NCI-H1930 (cell line): Measurements from ENCODE around the gene SUGT1.
A peak's percentile ranks its signal among the peaks of the same experiment; 100 is the strongest.
"Not testable (repeated sequence)": the region's sequence is repeated elsewhere in the genome, so short reads cannot be mapped to it uniquely, and the experiment has no call there.

Experiments
- DNase-seq, 2 experiments: peaks; one replicate each; lab custom pipeline; 2025; lab: John Stamatoyannopoulos, UW

SUGT1 gene

GRCh38 chr13:52652196-52652979 lies at the start of gene SUGT1:
TSS of gene SUGT1 (plus strand) at chr13:52652836. CDS start at chr13:52652921, 85 bp downstream.
- peak; percentile 96 to 97 for DNase-seq

GRCh38 chr13:52603316-52603715 lies 49.3 kb upstream of the SUGT1 start:
- DNase-seq = not testable (repeated sequence)

DNA sequence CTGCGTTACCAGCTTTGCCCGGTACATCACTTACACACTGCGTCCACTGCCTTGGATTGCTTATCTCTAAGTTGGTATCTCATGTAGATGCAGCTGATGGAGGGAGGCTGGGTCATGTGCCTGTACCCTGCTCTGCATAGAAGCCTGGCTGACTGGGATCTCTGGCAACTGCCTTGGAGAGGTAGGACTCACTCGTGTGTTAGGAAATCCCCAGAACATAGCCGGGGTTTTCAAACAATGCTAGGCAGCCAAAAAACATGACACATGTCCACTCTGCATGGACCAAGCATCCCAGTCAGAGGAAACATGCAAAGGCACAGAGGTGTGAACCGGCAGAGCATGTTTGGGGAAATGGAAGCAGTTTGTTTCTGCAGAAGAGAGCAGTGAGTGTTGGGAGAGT lies 46.5 kb upstream of the SUGT1 start:
- DNase-seq = not testable (repeated sequence)

DNA sequence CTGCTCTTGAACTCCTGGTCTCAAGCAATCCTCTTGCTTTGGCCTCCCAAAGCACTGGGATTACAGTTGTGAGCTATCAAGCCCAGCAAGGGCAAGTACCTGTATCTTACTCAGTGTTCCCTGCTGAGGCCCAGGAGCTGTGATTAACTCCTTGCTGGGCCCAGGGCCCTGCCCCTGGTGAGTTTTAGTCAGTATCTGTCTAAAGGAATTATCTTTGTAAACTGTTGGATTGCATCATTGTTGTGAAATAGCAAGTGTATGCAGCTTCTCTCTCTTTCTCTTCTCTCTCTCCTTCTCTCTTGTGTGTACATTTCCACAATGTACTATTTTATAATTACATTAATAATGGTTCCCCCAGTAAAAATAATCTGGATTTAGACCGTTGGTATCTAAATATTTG lies 45.8 kb upstream of the SUGT1 start:
- not testable (repeated sequence) for DNase-seq

DNA sequence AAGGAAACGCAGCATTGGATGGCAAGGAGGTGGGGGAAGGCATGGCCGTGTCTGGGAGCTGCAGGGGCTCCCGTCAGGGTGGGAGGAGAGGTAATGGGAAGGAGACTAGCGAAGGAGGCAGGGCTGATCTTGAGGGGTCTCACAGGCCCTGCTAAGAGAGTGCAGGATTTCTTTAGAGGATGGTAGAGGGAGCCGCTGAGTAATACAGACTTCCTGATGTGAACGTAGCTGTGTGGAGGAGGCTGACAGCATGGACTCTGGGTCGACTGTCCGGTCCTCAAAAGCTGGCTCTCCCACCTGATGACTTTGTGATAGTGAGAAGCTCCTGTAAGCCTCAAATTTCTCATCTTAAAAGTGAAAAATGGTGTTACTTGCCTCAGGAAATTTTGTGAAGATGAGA lies 44.5 kb upstream of the SUGT1 start:
- DNase-seq = not testable (repeated sequence)

GRCh38 chr13:52609013-52609606 lies 43.5 kb upstream of the SUGT1 start:
- DNase-seq = peak in 1 of 2 experiments; percentile 28

GRCh38 chr13:52610158-52610557 lies 42.5 kb upstream of the SUGT1 start:
- not testable (repeated sequence) for DNase-seq

DNA sequence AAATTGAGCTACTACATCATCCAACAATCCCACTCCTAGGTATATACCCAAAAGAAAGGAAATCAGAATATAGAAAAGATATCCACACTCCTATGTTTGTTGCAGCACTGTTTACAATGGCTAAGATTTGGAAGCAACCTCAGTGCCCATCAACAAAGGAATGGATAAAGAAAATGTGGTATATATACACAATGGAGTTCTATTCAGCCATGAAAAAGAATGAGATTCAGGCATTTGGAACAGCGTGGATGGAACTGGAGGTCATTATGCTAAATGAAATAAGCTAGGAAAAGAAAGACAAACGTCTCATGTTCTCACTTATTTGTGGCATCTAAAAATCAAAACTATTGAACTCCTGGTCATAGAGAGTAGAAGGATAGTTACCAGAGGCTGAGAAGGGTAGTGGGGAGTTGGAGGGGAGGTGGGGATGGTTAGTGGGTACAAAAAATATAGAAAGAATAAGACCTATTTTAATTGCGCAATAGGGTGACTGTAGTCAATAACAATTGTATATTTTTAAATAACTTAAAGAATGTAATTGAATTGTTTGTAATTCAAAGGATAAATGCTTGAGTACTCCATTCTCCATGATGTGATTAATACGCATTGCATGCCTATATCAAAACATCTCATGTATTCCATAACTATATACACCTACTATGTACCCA lies 37.4 kb upstream of the SUGT1 start:
- no peak for DNase-seq

DNA sequence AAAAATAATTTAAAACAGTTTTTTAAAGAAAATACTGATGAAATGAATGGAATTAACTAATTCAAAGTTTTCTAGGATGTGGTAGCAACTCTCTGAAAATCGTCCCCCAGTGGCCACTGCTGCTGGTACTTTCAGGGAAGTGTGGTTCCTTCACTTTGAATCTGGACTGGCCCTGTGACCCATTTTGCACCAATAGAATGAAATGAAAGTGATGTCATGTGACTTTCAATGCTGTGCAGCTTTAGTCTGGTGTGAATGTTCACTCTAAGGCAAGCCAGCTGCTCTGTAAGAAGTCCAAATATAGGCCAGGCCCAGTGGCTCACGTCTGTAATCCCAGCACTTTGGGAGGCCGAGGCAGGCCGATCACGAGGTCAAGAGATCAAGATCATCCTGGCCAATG lies 36.8 kb upstream of the SUGT1 start:
- no peak for DNase-seq

- peak; percentile 86 to 87 for DNase-seq
Observed at GRCh38 chr13:52617070-52618060, 35.3 kb upstream of the SUGT1 start.

DNA sequence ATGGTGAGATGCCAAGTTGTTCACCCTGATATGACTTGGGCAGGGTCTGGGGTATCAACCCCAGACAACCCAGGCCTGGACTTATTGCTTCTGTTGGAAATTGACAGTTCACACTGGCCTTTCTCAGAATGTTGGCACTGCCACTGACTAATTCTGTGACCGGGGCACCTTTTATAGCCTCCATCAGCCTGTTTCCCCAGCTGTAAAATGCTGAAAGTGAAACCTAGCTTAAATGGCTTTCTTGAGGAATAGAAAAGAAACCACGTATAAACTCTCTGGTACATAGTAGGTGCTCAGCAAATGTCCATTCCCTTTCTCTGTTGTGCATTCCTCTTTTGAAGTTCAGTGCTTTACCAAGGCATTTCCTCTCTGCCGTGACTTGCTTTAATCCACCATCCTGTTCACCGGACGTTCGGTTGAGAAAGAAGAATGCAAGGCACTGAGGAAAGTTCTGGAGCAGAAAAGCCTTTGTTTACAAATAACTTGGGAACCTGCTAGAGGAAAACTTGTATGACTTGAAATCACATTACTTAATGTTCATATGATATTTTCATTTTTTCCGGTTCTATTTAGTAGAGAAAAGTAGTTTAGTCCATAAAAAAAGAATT lies 21.4 kb upstream of the SUGT1 start:
- not testable (repeated sequence) for DNase-seq

- DNase-seq = no peak
Observed at GRCh38 chr13:52638666-52639328, 13.8 kb upstream of the SUGT1 start.

- no peak for DNase-seq
Observed at GRCh38 chr13:52642131-52642530, 10.5 kb upstream of the SUGT1 start, which contains the start of gene HNRNPA1L2. TSS of gene HNRNPA1L2 (plus strand) at chr13:52642431. CDS start at chr13:52642493, 62 bp downstream.

- DNase-seq = no peak
Observed at GRCh38 chr13:52644108-52644507, 8.5 kb upstream of the SUGT1 start.

DNA sequence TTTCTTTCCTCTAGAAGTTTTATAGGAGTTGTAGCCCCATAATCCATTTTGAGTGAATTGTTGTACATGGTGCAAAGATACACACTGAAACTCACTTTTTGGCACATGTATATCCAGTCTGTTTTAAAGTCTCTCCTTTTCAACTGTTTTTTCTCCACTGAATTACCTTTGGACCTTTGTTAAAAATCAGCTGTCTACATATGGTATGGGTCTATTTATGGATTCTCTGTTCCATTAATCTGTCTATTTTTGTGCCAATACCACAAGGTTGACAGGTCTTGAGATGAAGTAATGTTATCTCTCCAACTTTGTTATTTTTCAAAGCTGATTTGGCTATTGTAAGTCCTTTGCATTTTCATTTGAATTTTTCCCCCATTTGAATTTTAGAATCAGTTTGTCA lies 5.7 kb upstream of the SUGT1 start:
- DNase-seq = no peak

- no peak for DNase-seq
Observed at GRCh38 chr13:52650731-52651130, 1.9 kb upstream of the SUGT1 start.

DNA sequence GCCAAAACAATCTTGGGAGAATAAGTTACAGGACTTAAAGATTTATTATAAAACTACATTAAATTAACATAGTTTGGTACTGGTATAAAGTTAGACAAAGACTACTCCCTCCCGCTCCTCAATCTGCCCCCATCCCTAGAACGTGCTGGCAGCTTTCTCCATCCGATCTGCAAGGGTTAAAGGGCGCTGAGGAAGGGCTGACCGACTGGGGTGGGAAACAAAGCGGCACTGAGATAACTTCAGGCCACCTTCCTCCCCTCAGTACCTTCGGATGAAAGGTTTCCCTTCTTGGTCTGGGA lies 790 bp upstream of the SUGT1 start:
- DNase-seq = peak in 1 of 2 experiments; percentile 65

DNA sequence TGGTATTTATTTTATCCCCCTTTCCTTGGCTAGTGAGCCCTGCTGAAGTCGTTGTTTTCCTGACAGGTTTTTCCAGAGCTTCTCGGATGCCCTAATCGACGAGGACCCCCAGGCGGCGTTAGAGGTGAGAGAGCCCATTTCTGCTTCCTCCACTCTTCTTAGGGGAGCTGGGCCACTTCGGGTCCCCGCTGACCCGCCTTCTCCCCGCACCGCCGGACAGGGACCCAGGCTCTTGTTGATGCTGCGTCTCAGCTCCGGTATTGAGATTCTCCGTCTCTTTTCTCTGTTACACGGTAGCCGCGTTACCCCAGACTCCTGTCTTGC lies 306 bp downstream of the SUGT1 start:
- DNase-seq = no peak

GRCh38 chr13:52659340-52659739 lies 6.7 kb downstream of the SUGT1 start:
- DNase-seq = no peak

- no peak for DNase-seq
Observed at GRCh38 chr13:52664272-52664671, 11.6 kb downstream of the SUGT1 start.

DNA sequence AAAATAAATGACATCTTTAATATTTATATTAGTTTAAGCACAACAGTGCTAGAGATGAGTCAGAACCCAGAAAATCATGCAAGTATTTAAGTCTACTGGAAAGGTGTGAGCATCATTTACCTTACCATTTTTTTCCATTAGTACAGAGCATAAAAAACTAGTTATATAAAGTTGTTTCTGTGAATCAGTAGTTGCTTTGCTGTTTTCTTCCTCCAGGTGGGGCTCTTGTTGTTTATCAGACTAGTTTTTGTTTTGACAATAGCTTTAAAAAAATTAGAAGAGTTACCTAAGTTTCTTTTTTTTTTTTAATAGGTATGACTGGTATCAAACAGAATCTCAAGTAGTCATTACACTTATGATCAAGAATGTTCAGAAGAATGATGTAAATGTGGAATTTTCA lies 12.7 kb downstream of the SUGT1 start:
- no peak for DNase-seq
